Occipital lobe (tissue), 2 donors: ENCODE results near the gene PIEZO1. TPM values are rescaled to one million over a fixed set of nuclear protein-coding genes. Genes with fewer than 3 reads are reported as not detected.

Source experiments
- DNase-seq: peaks from one replicate; lab custom pipeline; 2025; lab: John Stamatoyannopoulos, UW
- total RNA-seq: library from RNA; depleted of rRNA; stranded (reverse); fragments of >200 nt; gene quantifications from one replicate; pipeline ENCODE4 v1.2.3, GENCODE V29; 2014

PIEZO1 gene
- total RNA-seq, 1 donor from 2014 or later = 4.8 TPM

- no peak for DNase-seq
Measured at GRCh38 chr16:88693420-88694177, 91.4 kb downstream of the PIEZO1 start.

- no peak for DNase-seq
Measured at GRCh38 chr16:88692861-88693260, 92.2 kb downstream of the PIEZO1 start.

- no peak for DNase-seq
Measured at GRCh38 chr16:88691924-88692560, 93.0 kb downstream of the PIEZO1 start.

- DNase-seq = no peak
Measured at GRCh38 chr16:88691129-88691813, 93.7 kb downstream of the PIEZO1 start.

GRCh38 chr16:88690341-88691128 is 94.5 kb downstream of the PIEZO1 start:
- no peak for DNase-seq

GRCh38 chr16:88688013-88688778 is 96.8 kb downstream of the PIEZO1 start:
- peak; percentile 58 for DNase-seq

GRCh38 chr16:88687676-88688012 is 97.4 kb downstream of the PIEZO1 start:
- no peak for DNase-seq

GRCh38 chr16:88687254-88687576 is 97.8 kb downstream of the PIEZO1 start:
- DNase-seq = no peak

- peak; percentile 42 for DNase-seq
Measured at GRCh38 chr16:88686439-88687253, 98.4 kb downstream of the PIEZO1 start, which contains the start of gene SNAI3. SNAI3 (minus strand) TSS chr16:88686507; CDS start chr16:88686406, 101 bp downstream.

GRCh38 chr16:88686062-88686438 is 99.0 kb downstream of the PIEZO1 start:
- DNase-seq = no peak

- DNase-seq = peak; percentile 31
Measured at GRCh38 chr16:88685156-88686061, 99.6 kb downstream of the PIEZO1 start.

- DNase-seq = no peak
Measured at GRCh38 chr16:88684569-88685155, 100.4 kb downstream of the PIEZO1 start.

- DNase-seq = peak; percentile 79
Measured at GRCh38 chr16:88681709-88682451, 103.1 kb downstream of the PIEZO1 start.

GRCh38 chr16:88681084-88681680 is 103.8 kb downstream of the PIEZO1 start:
- no peak for DNase-seq

GRCh38 chr16:88680554-88681083 is 104.4 kb downstream of the PIEZO1 start:
- no peak for DNase-seq

GRCh38 chr16:88678224-88678979 is 106.6 kb downstream of the PIEZO1 start:
- no peak for DNase-seq

- no peak for DNase-seq
Measured at GRCh38 chr16:88677721-88678120, 107.3 kb downstream of the PIEZO1 start.
